CD8-positive, alpha-beta memory T cell (primary cell): ENCODE data around the gene PIGP. TPM values are rescaled to one million over a fixed set of nuclear protein-coding genes. Genes with fewer than 3 reads are reported as not detected.

Experiments used
- CTCF ChIA-PET: fragments of 350-600 bp; sonication (Branson Sonifier 250); formaldehyde crosslinking; loops from one replicate; lab custom pipeline; 2021; ENCODE audit warnings: antibody characterized with exemption; lab: Charles Lee
- POLR2A ChIA-PET: fragments of 350-600 bp; sonication (Branson Sonifier 250); formaldehyde crosslinking; loops from one replicate; lab custom pipeline; 2021; ENCODE audit warnings: antibody characterized with exemption; lab: Charles Lee
- DNase-seq, 5 donors: peaks; one replicate each; pipeline versions ENCODE4 v3.0.0 to v3.0.0-alpha.2; 2020 to 2022; ENCODE audit warnings: mixed read lengths in 1 of 5
- H3K27ac ChIP-seq: one replicate; pipeline ENCODE4 v1.7.0; 2013; ENCODE audit warnings: low read depth, mild to moderate bottlenecking, low read length, moderate library complexity
- H3K27me3 ChIP-seq: 2 replicates; pipeline ENCODE4 v1.7.0; 2013; ENCODE audit warnings: low read length, mild to moderate bottlenecking; ENCODE audit not compliant: insufficient read depth, poor library complexity, severe bottlenecking
- H3K36me3 ChIP-seq: 2 replicates; pipeline ENCODE4 v1.7.0; 2013; ENCODE audit warnings: mild to moderate bottlenecking, low read length, moderate library complexity; ENCODE audit not compliant: insufficient read depth
- H3K4me1 ChIP-seq: 2 replicates; pipeline ENCODE4 v1.7.0; 2013; ENCODE audit warnings: mild to moderate bottlenecking, low read length, moderate library complexity; ENCODE audit not compliant: insufficient read depth
- H3K4me3 ChIP-seq: 2 replicates; pipeline ENCODE4 v1.7.0; 2013; ENCODE audit warnings: mild to moderate bottlenecking, low read length
- H3K9me3 ChIP-seq: 2 replicates; pipeline ENCODE4 v1.7.0; 2013; ENCODE audit warnings: mild to moderate bottlenecking, low read length
- H3K27ac Mint-ChIP-seq, 8 donors: one replicate each; pipeline ENCODE4 v1.8.0; 2020 to 2021; ENCODE audit warnings: mixed read lengths in 8 of 8, mild to moderate bottlenecking in 6 of 8, inconsistent platforms in 3 of 8, moderate library complexity in 3 of 8
- H3K27me3 Mint-ChIP-seq, 2 donors: one replicate each; pipeline ENCODE4 v1.8.0; 2020 to 2021; ENCODE audit warnings: mixed read lengths in 2 of 2, mild to moderate bottlenecking in 1 of 2, moderate library complexity in 1 of 2
- H3K36me3 Mint-ChIP-seq, 3 donors: one replicate each; pipeline ENCODE4 v1.8.0; 2020 to 2021; ENCODE audit warnings: mixed read lengths in 3 of 3, inconsistent platforms in 1 of 3, mild to moderate bottlenecking in 1 of 3
- H3K4me1 Mint-ChIP-seq, 3 donors: one replicate each; pipeline ENCODE4 v1.8.0; 2020 to 2021; ENCODE audit warnings: mixed read lengths in 3 of 3, inconsistent platforms in 1 of 3, mild to moderate bottlenecking in 1 of 3
- H3K4me3 Mint-ChIP-seq, 7 donors: one replicate each; pipeline ENCODE4 v1.8.0; 2020 to 2021; ENCODE audit warnings: mixed read lengths in 7 of 7, mild to moderate bottlenecking in 6 of 7, moderate library complexity in 4 of 7, inconsistent platforms in 2 of 7
- H3K9me3 Mint-ChIP-seq, 5 donors: one replicate each; pipeline ENCODE4 v1.8.0; 2020 to 2022; ENCODE audit warnings: mixed read lengths in 5 of 5, mild to moderate bottlenecking in 3 of 5, moderate library complexity in 2 of 5, inconsistent platforms in 1 of 5
- polyA plus RNA-seq: library from polyadenylated mRNA; unstranded; fragments of 300-500 nt; fragmentation: Illumina TruSeq; gene quantifications from one replicate; pipeline ENCODE4 v1.2.3, GENCODE V29; 2021
- total RNA-seq, 2 experiments: library from RNA; stranded (reverse); gene quantifications; one replicate each; pipeline ENCODE4 v1.2.3, GENCODE V29; 2021

Gene PIGP
- total and polyA plus RNA-seq, 3 experiments from 2014 or later: 23.9 to 36.6 (median 24.2) TPM

- Histone ChIP-seq H3K9me3 (no peaks in the 10 kb centered on the region), H3K4me3 (no peak overlapping the region), H3K27me3 (no peaks in the 10 kb centered on the region), H3K36me3 (no peaks in the 10 kb centered on the region), H3K27ac (no peak overlapping the region), H3K4me1 (peaks cover 26% of the 10 kb centered on the region)
- ChIA-PET CTCF (no interaction called here), POLR2A (no interaction called here)
- H3K27ac Mint-ChIP-seq: no peak overlapping the region
- H3K4me1 Mint-ChIP-seq: peaks cover 32 to 33% (median 32%) of the 10 kb centered on the region in 3 donors
- H3K9me3 Mint-ChIP-seq: no peaks in the 10 kb centered on the region
- no peaks in the 10 kb centered on the region for H3K27me3 Mint-ChIP-seq
- peaks cover 0 to 21% (median 12%) of the 10 kb centered on the region in 3 donors for H3K36me3 Mint-ChIP-seq
- no peak overlapping the region for H3K4me3 Mint-ChIP-seq
- no peak for DNase-seq
Observed at GRCh38 chr21:37085726-37086125, 12.9 kb upstream of the PIGP start.

- H3K27me3 Mint-ChIP-seq: no peaks in the 10 kb centered on the region
- no peak overlapping the region for H3K4me3 Mint-ChIP-seq
- CTCF ChIA-PET: no interaction called here
- peaks cover 4 to 8% (median 7%) of the 10 kb centered on the region in 3 donors for H3K36me3 Mint-ChIP-seq
- peaks cover 0 to 5% (median 0%) of the 10 kb centered on the region in 5 donors for H3K9me3 Mint-ChIP-seq
- Histone ChIP-seq H3K4me3 (no peak overlapping the region), H3K4me1 (peaks cover 26% of the 10 kb centered on the region), H3K27ac (no peak overlapping the region), H3K9me3 (no peaks in the 10 kb centered on the region), H3K27me3 (no peaks in the 10 kb centered on the region), H3K36me3 (no peaks in the 10 kb centered on the region)
- peak overlapping the region in 2 of 8 donors; percentile 4 to 5 for H3K27ac Mint-ChIP-seq
- DNase-seq: no peak
- peaks cover 41 to 49% (median 49%) of the 10 kb centered on the region in 3 donors for H3K4me1 Mint-ChIP-seq
- POLR2A ChIA-PET: no interaction called here
Observed at GRCh38 chr21:37082856-37083528, 10.1 kb upstream of the PIGP start.

DNA sequence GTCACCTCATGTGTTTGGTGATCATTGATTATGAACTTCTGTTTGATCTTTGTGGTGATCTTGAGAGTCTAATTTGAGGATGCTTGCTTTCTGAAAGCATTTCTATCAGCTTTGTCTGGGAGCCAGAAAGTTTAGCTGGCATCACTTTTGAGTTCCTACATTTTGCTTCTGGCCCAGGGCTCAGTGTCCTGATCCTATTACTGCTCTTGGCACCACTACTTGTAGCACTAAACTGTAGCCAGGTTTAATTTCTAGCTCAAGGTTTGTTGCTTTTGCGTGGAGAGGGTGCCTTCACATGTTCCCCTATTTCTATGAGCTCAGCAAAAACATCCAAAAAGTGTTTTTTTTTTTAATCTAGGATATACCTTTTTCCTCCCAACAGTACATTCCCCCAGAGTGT lies 9.5 kb upstream of the PIGP start:
- POLR2A ChIA-PET: no interaction called here
- no peaks in the 10 kb centered on the region for H3K27me3 ChIP-seq
- Mint-ChIP-seq H3K36me3 (peaks cover 4 to 8% (median 7%) of the 10 kb centered on the region in 3 donors), H3K27ac (no peak overlapping the region), H3K4me1 (peaks cover 47 to 55% (median 55%) of the 10 kb centered on the region in 3 donors), H3K9me3 (peaks cover 0 to 5% (median 0%) of the 10 kb centered on the region in 5 donors), H3K27me3 (no peaks in the 10 kb centered on the region), H3K4me3 (no peak overlapping the region)
- H3K27ac ChIP-seq: no peak overlapping the region
- no peak overlapping the region for H3K4me3 ChIP-seq
- no peak for DNase-seq
- CTCF ChIA-PET: no interaction called here
- peaks cover 26% of the 10 kb centered on the region for H3K4me1 ChIP-seq
- no peaks in the 10 kb centered on the region for H3K36me3 ChIP-seq
- H3K9me3 ChIP-seq: no peaks in the 10 kb centered on the region

DNA sequence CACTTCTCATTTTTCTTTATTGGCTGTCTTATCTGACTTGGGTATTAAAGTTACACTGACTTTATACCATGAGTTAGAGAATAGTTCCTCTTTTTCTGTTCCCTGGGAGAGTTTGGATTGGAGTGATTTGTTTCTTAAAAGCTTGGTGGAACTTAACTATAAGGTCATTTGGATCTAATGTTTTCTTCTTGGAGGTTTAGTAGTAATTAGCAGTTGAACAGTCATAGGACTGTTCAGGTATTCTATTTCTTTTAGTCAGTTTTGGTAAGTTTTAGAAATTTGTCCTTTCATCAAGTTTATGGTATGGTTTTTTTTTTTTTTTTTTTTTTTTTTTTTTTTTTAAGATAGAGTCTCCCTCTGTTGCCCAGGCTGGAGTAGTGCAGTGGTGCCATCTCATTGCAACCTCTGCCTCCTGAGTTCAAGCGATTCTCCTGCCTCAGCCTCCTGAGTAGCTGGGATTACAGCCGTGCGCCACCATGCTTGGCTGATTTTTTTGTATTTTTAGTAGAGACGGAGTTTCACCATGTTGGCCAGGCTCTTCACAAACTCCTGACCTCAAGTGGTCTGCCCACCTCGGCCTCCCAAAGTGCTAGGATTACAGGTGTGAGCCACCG lies 6.4 kb upstream of the PIGP start:
- Mint-ChIP-seq H3K9me3 (peaks cover 0 to 5% (median 0%) of the 10 kb centered on the region in 5 donors), H3K27me3 (no peaks in the 10 kb centered on the region), H3K4me1 (peaks cover 61 to 77% (median 77%) of the 10 kb centered on the region in 3 donors), H3K27ac (peak overlapping the region in 6 of 8 donors; percentile 10 to 79 (median 38)), H3K4me3 (peak overlapping the region in 1 of 7 donors; percentile 28), H3K36me3 (peaks cover 3 to 8% (median 6%) of the 10 kb centered on the region in 3 donors)
- ChIA-PET CTCF (interaction anchor here (0.6 to 1.0 kb wide), 3 partner anchors 8 to 117 kb away, joined by 3 read pairs; no protein-coding TSS in a partner anchor), POLR2A (no interaction called here)
- Histone ChIP-seq H3K27ac (no peak overlapping the region), H3K4me3 (no peak overlapping the region), H3K4me1 (peaks cover 19% of the 10 kb centered on the region), H3K36me3 (no peaks in the 10 kb centered on the region), H3K27me3 (no peaks in the 10 kb centered on the region), H3K9me3 (no peaks in the 10 kb centered on the region)
- DNase-seq: peak in 1 of 5 donors; percentile 6

DNA sequence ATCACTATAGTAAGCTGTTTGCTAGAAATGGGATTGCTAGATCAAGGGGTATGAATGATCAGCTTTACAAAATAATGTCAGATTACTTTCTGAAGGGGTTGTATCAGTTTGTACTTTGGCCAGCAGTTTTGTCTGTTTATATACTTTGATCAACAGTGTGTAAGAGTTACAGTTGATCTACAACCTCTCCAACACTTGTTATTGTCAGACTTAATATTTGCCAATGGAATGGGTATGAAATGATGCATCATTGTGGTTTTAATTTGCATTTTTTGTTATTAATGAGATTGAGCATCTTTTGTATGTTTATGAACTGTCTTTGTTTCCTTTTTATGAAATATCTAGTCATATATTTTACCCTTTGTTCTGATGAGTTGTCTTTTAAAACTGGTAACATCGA lies 4.5 kb upstream of the PIGP start:
- Mint-ChIP-seq H3K27me3 (peaks cover 0 to 3% of the 10 kb centered on the region in 2 donors), H3K36me3 (peaks cover 2 to 10% (median 8%) of the 10 kb centered on the region in 3 donors), H3K4me1 (peaks cover 50 to 69% (median 65%) of the 10 kb centered on the region in 3 donors), H3K27ac (peak overlapping the region in 4 of 8 donors; percentile 15 to 94 (median 56)), H3K9me3 (peaks cover 0 to 6% (median 0%) of the 10 kb centered on the region in 5 donors), H3K4me3 (peak overlapping the region in 1 of 7 donors; percentile 51)
- Histone ChIP-seq H3K27me3 (no peaks in the 10 kb centered on the region), H3K27ac (no peak overlapping the region), H3K9me3 (no peaks in the 10 kb centered on the region), H3K4me3 (no peak overlapping the region), H3K4me1 (peaks cover 9% of the 10 kb centered on the region), H3K36me3 (no peaks in the 10 kb centered on the region)
- POLR2A ChIA-PET: no interaction called here
- no peak for DNase-seq
- CTCF ChIA-PET: no interaction called here

DNA sequence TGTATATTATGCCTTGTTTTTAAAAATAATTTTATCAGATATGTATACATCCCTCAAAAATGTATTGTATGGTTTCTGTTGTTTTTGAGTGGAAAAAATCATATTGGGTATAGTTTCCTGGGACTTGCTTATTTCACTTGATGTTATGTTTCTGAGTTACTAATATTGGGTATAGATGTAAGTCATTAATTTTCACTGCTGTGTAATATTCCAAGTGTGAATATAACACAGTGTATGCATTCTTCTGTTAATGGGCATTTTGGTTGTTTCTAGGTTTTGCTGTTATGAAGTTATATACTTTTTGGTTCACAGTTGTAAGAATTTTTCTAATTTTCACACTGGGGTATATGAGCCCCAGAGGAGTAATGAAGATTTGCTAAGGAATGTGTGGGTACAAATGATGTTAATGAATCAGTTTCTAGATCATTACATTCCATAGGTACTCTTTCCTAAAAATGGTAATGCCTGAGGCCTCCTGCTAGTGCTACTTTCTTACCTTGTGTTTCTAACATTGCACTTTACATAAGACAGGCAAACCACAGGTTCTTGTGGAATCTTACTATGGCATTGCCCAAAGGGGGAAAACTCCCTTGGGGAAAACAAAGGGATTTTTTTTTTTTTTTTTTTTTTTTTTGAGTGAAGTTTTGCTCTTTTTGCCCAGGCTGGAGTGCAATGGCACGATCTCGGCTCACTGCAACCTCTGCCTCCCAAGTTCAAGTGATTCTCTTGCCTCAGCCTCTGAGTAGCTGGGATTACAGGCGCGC lies 3.4 kb upstream of the PIGP start:
- no peak overlapping the region for H3K4me3 ChIP-seq
- no peak overlapping the region for H3K27ac ChIP-seq
- H3K27me3 ChIP-seq: no peaks in the 10 kb centered on the region
- H3K9me3 Mint-ChIP-seq: peaks cover 0 to 6% (median 0%) of the 10 kb centered on the region in 5 donors
- peaks cover 51 to 72% (median 67%) of the 10 kb centered on the region in 3 donors for H3K4me1 Mint-ChIP-seq
- no peaks in the 10 kb centered on the region for H3K9me3 ChIP-seq
- H3K4me1 ChIP-seq: peaks cover 15% of the 10 kb centered on the region
- ChIA-PET POLR2A (no interaction called here), CTCF (no interaction called here)
- no peaks in the 10 kb centered on the region for H3K36me3 ChIP-seq
- peaks cover 0 to 8% (median 8%) of the 10 kb centered on the region in 3 donors for H3K36me3 Mint-ChIP-seq
- peaks cover 0 to 3% of the 10 kb centered on the region in 2 donors for H3K27me3 Mint-ChIP-seq
- peak overlapping the region in 1 of 7 donors; percentile 31 for H3K4me3 Mint-ChIP-seq
- H3K27ac Mint-ChIP-seq: peak overlapping the region in 2 of 8 donors; percentile 88 to 94
- no peak for DNase-seq

- H3K9me3 ChIP-seq: no peaks in the 10 kb centered on the region
- ChIA-PET POLR2A (no interaction called here), CTCF (no interaction called here)
- H3K4me3 Mint-ChIP-seq: peak overlapping the region; percentile 34 to 100 (median 92)
- peaks cover 15% of the 10 kb centered on the region for H3K4me1 ChIP-seq
- H3K27ac ChIP-seq: no peak overlapping the region
- H3K4me3 ChIP-seq: no peak overlapping the region
- no peaks in the 10 kb centered on the region for H3K27me3 ChIP-seq
- DNase-seq: no peak
- peaks cover 0 to 3% of the 10 kb centered on the region in 2 donors for H3K27me3 Mint-ChIP-seq
- peaks cover 0 to 11% (median 11%) of the 10 kb centered on the region in 3 donors for H3K36me3 Mint-ChIP-seq
- H3K9me3 Mint-ChIP-seq: peaks cover 0 to 6% (median 0%) of the 10 kb centered on the region in 5 donors
- H3K27ac Mint-ChIP-seq: peak overlapping the region; percentile 55 to 100 (median 96)
- no peaks in the 10 kb centered on the region for H3K36me3 ChIP-seq
- peaks cover 57 to 73% (median 68%) of the 10 kb centered on the region in 3 donors for H3K4me1 Mint-ChIP-seq
Observed at GRCh38 chr21:37075214-37075770, 2.4 kb upstream of the PIGP start.
